Naive thymus-derived CD4-positive, alpha-beta T cell (primary cell): ENCODE measurements around the gene ALOX15. TPM values are rescaled to one million over a fixed set of nuclear protein-coding genes. Genes with fewer than 3 reads are reported as not detected.

ENCODE experiments used
- ATAC-seq: fragments of 150-1000 bp; cut with Tn5 transposase; 2 replicates; pipeline ENCODE4 v1.10.0; 2021; ENCODE audit warnings: mild to moderate bottlenecking, moderate library complexity
- CTCF ChIA-PET: fragments of 350-600 bp; sonication (Branson Sonifier 250); formaldehyde crosslinking; loops from one replicate; lab custom pipeline; 2021; ENCODE audit warnings: antibody characterized with exemption; lab: Charles Lee
- POLR2A ChIA-PET: fragments of 350-600 bp; sonication (Branson Sonifier 250); formaldehyde crosslinking; loops from one replicate; lab custom pipeline; 2021; ENCODE audit warnings: antibody characterized with exemption, inconsistent platforms; lab: Charles Lee
- DNase-seq, 9 donors: peaks; one replicate each; pipeline versions ENCODE4 v3.0.0 to v3.0.0-alpha.2; 2020 to 2022; ENCODE audit warnings: mixed read lengths in 1 of 9
- H3K27ac ChIP-seq: one replicate; pipeline ENCODE4 v1.7.0; 2013; ENCODE audit warnings: mild to moderate bottlenecking, low read depth, low read length, moderate library complexity
- H3K27me3 ChIP-seq, 2 donors: one replicate each; pipeline ENCODE4 v1.7.0; 2013; ENCODE audit warnings: low read length in 2 of 2, mild to moderate bottlenecking in 2 of 2, moderate library complexity in 2 of 2; ENCODE audit not compliant: control insufficient read depth in 2 of 2, insufficient read depth in 2 of 2
- H3K36me3 ChIP-seq, 3 experiments: 1 replicate in 2 of 3; 2 replicates in 1 of 3; pipeline ENCODE4 v1.7.0; 2013; ENCODE audit warnings: low read length in 3 of 3, mild to moderate bottlenecking in 3 of 3, moderate library complexity in 1 of 3; ENCODE audit not compliant: insufficient read depth in 3 of 3, control insufficient read depth in 2 of 3
- H3K4me1 ChIP-seq, 2 donors: one replicate each; pipeline ENCODE4 v1.7.0; 2013; ENCODE audit warnings: low read length in 2 of 2, mild to moderate bottlenecking in 2 of 2, moderate library complexity in 1 of 2; ENCODE audit not compliant: control insufficient read depth in 2 of 2, insufficient read depth in 2 of 2
- H3K4me3 ChIP-seq: 2 replicates; pipeline ENCODE4 v1.7.0; 2013; ENCODE audit warnings: mild to moderate bottlenecking, low read length
- H3K9me3 ChIP-seq, 3 experiments: 1 replicate in 2 of 3; 2 replicates in 1 of 3; pipeline ENCODE4 v1.7.0; 2013; ENCODE audit warnings: low read length in 3 of 3; ENCODE audit not compliant: control insufficient read depth in 2 of 3
- H3K27ac Mint-ChIP-seq, 9 donors: one replicate each; pipeline ENCODE4 v1.8.0; 2020 to 2022; ENCODE audit warnings: mixed read lengths in 9 of 9, mild to moderate bottlenecking in 8 of 9, moderate library complexity in 5 of 9, inconsistent platforms in 2 of 9
- H3K27me3 Mint-ChIP-seq, 5 donors: one replicate each; pipeline ENCODE4 v1.8.0; 2021 to 2022; ENCODE audit warnings: mixed read lengths in 5 of 5, mild to moderate bottlenecking in 1 of 5
- H3K36me3 Mint-ChIP-seq, 5 donors: one replicate each; pipeline ENCODE4 v1.8.0; 2020 to 2022; ENCODE audit warnings: mixed read lengths in 5 of 5, mild to moderate bottlenecking in 3 of 5, inconsistent platforms in 1 of 5
- H3K4me1 Mint-ChIP-seq, 7 donors: one replicate each; pipeline ENCODE4 v1.8.0; 2020 to 2022; ENCODE audit warnings: mixed read lengths in 7 of 7, mild to moderate bottlenecking in 3 of 7, inconsistent platforms in 1 of 7
- H3K4me3 Mint-ChIP-seq, 10 donors: one replicate each; pipeline ENCODE4 v1.8.0; 2020 to 2022; ENCODE audit warnings: mild to moderate bottlenecking in 10 of 10, mixed read lengths in 10 of 10, moderate library complexity in 6 of 10, inconsistent platforms in 2 of 10
- H3K9me3 Mint-ChIP-seq, 11 donors: one replicate each; pipeline ENCODE4 v1.8.0; 2020 to 2022; ENCODE audit warnings: mixed read lengths in 11 of 11, mild to moderate bottlenecking in 4 of 11, inconsistent platforms in 1 of 11, moderate library complexity in 1 of 11
- intact Hi-C, 2 donors: fragments of 100-400 bp; cut with micrococcal nuclease; formaldehyde crosslinking; loops; one replicate each; pipeline ENCODE4 v1.15.1; 2023
- polyA plus RNA-seq, 2 donors: library from polyadenylated mRNA; unstranded; fragments of 300-500 nt; fragmentation: Illumina TruSeq; gene quantifications; one replicate each; pipeline ENCODE4 v1.2.3, GENCODE V29; 2021
- total RNA-seq, 6 experiments: library from RNA in 5 of 6; stranded (reverse) in 5 of 6; gene quantifications; 1 replicate in 5 of 6; 2 replicates in 1 of 6; pipeline ENCODE4 v1.2.3 and lab custom pipeline; 2021 to 2026

The ALOX15 gene
- total and polyA plus RNA-seq, 7 experiments from 2014 or later = 0.44 to 0.60 (median 0.50) TPM; not detected in 4

GRCh38 chr17:4676791-4677190 lies 35.3 kb upstream of the ALOX15 start:
- peaks cover 7 to 98% (median 26%) of the 10 kb centered on the region in 3 experiments for H3K36me3 ChIP-seq
- no peaks in the 10 kb centered on the region for H3K4me1 ChIP-seq
- peak overlapping the region in 2 of 9 donors; percentile 19 to 38 for H3K27ac Mint-ChIP-seq
- H3K27me3 ChIP-seq = no peaks in the 10 kb centered on the region
- no peak overlapping the region for H3K4me3 Mint-ChIP-seq
- DNase-seq = no peak
- no peak overlapping the region for H3K27ac ChIP-seq
- no peaks in the 10 kb centered on the region for H3K27me3 Mint-ChIP-seq
- H3K9me3 ChIP-seq = no peaks in the 10 kb centered on the region
- CTCF ChIA-PET = interaction anchor here (1.0 kb wide), 1 partner anchor 51 kb away, joined by 3 read pairs; no protein-coding TSS in a partner anchor
- POLR2A ChIA-PET = no interaction called here
- peaks cover 0 to 15% (median 0%) of the 10 kb centered on the region in 7 donors for H3K4me1 Mint-ChIP-seq
- intact Hi-C loops = no loop called here
- no peak for ATAC-seq
- H3K36me3 Mint-ChIP-seq = peaks cover 0 to 41% (median 12%) of the 10 kb centered on the region in 5 donors
- no peak overlapping the region for H3K4me3 ChIP-seq
- no peaks in the 10 kb centered on the region for H3K9me3 Mint-ChIP-seq

- no peak overlapping the region for H3K4me3 ChIP-seq
- DNase-seq (no peak), ATAC-seq (no peak)
- Mint-ChIP-seq H3K27ac (no peak overlapping the region), H3K27me3 (no peaks in the 10 kb centered on the region), H3K36me3 (peaks cover 5 to 47% (median 15%) of the 10 kb centered on the region in 5 donors), H3K4me3 (no peak overlapping the region), H3K4me1 (peaks cover 0 to 15% (median 0%) of the 10 kb centered on the region in 7 donors), H3K9me3 (no peaks in the 10 kb centered on the region)
- no peaks in the 10 kb centered on the region for H3K9me3 ChIP-seq
- intact Hi-C loops = no loop called here
- H3K27me3 ChIP-seq = no peaks in the 10 kb centered on the region
- no peak overlapping the region for H3K27ac ChIP-seq
- peaks cover 6 to 98% (median 26%) of the 10 kb centered on the region in 3 experiments for H3K36me3 ChIP-seq
- CTCF ChIA-PET = no interaction called here
- H3K4me1 ChIP-seq = no peaks in the 10 kb centered on the region
- POLR2A ChIA-PET = no interaction called here
Measured at GRCh38 chr17:4675791-4676190, 34.3 kb upstream of the ALOX15 start.

- H3K27me3 ChIP-seq = no peaks in the 10 kb centered on the region
- no peaks in the 10 kb centered on the region for H3K9me3 Mint-ChIP-seq
- H3K4me1 Mint-ChIP-seq = peaks cover 0 to 13% (median 0%) of the 10 kb centered on the region in 7 donors
- no peaks in the 10 kb centered on the region for H3K9me3 ChIP-seq
- CTCF ChIA-PET = no interaction called here
- no peak for DNase-seq
- no peak overlapping the region for H3K27ac ChIP-seq
- H3K27ac Mint-ChIP-seq = no peak overlapping the region
- intact Hi-C loops = no loop called here
- no peak for ATAC-seq
- no peak overlapping the region for H3K4me3 Mint-ChIP-seq
- peaks cover 5 to 41% (median 18%) of the 10 kb centered on the region in 5 donors for H3K36me3 Mint-ChIP-seq
- POLR2A ChIA-PET = no interaction called here
- H3K4me3 ChIP-seq = no peak overlapping the region
- no peaks in the 10 kb centered on the region for H3K27me3 Mint-ChIP-seq
- no peaks in the 10 kb centered on the region for H3K4me1 ChIP-seq
- H3K36me3 ChIP-seq = peaks cover 0 to 88% (median 21%) of the 10 kb centered on the region in 3 experiments
Measured at GRCh38 chr17:4674685-4674998, 33.2 kb upstream of the ALOX15 start.

DNA sequence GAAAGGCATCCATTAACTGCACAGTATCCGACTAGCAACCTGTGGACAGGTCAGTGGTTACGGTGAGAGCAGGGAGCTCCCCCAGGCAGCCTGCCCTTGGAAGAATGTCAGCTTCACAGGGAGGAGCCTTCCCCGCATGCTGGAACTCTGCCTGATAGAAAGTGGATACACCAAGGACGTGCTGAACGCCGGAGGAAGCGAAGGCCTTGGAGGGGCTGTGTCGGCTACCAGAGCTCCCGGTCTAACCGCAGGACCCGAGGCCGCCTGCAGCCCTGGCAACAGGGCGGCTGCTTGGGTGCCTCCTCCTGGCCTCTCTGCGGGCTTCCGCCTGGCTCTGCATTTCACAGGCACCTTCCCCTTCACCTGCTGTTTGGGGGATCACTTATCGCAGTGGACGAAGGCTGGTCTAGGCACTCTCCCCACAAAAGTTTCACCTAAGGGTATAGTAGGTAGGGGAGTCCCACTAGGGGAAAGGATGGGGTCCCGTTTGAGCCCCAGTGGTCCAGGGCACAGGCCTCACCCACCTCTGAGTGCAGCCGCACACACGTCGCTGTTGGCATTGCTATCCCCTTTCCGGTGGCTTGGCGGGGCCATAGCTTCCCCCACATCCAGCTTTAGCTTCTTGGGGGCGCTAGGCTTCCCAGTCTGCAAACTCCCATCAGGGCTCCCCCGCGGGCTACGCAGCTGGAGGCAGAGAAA lies 32.7 kb upstream of the ALOX15 start:
- H3K27me3 Mint-ChIP-seq = no peaks in the 10 kb centered on the region
- H3K4me1 ChIP-seq = no peaks in the 10 kb centered on the region
- CTCF ChIA-PET = no interaction called here
- H3K36me3 Mint-ChIP-seq = peaks cover 5 to 36% (median 19%) of the 10 kb centered on the region in 5 donors
- no peak for ATAC-seq
- POLR2A ChIA-PET = no interaction called here
- no peaks in the 10 kb centered on the region for H3K27me3 ChIP-seq
- peaks cover 0 to 8% (median 0%) of the 10 kb centered on the region in 7 donors for H3K4me1 Mint-ChIP-seq
- H3K4me3 Mint-ChIP-seq = no peak overlapping the region
- H3K27ac ChIP-seq = no peak overlapping the region
- H3K9me3 ChIP-seq = no peaks in the 10 kb centered on the region
- no peak for DNase-seq
- H3K36me3 ChIP-seq = peaks cover 0 to 83% (median 21%) of the 10 kb centered on the region in 3 experiments
- intact Hi-C loops = no loop called here
- H3K9me3 Mint-ChIP-seq = no peaks in the 10 kb centered on the region
- H3K4me3 ChIP-seq = no peak overlapping the region
- H3K27ac Mint-ChIP-seq = no peak overlapping the region

DNA sequence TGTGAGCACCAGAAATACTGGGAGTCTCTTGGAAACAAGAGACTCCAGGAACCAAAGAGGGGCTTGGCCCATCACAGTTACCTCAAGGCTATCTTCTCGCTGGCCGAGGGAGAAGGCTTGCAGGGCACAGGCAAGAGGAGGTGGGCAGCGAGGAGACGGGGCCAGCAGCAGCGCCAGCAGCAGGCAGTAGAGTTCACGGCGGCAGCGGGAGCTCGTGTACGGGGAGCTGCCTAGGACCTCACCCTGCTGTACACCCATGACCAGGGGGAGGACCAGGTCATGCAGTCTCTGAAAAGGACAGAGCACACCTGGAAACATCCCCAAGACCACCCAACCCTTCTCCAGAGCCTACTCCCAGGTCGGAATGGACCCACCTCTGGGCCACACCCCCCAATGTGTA lies 31.7 kb upstream of the ALOX15 start:
- Histone ChIP-seq H3K4me1 (no peaks in the 10 kb centered on the region), H3K27me3 (no peaks in the 10 kb centered on the region), H3K4me3 (no peak overlapping the region), H3K9me3 (no peaks in the 10 kb centered on the region), H3K36me3 (peaks cover 0 to 74% (median 21%) of the 10 kb centered on the region in 3 experiments), H3K27ac (no peak overlapping the region)
- CTCF ChIA-PET = no interaction called here
- intact Hi-C loops = no loop called here
- Mint-ChIP-seq H3K9me3 (no peaks in the 10 kb centered on the region), H3K27me3 (no peaks in the 10 kb centered on the region), H3K4me3 (no peak overlapping the region), H3K36me3 (peaks cover 5 to 36% (median 19%) of the 10 kb centered on the region in 5 donors), H3K27ac (peak overlapping the region in 1 of 9 donors; percentile 32), H3K4me1 (peaks cover 0 to 5% (median 0%) of the 10 kb centered on the region in 7 donors)
- DNase-seq = no peak
- ATAC-seq = no peak
- POLR2A ChIA-PET = no interaction called here

- no peak overlapping the region for H3K27ac ChIP-seq
- peak overlapping the region in 1 of 9 donors; percentile 56 for H3K27ac Mint-ChIP-seq
Measured at GRCh38 chr17:4672751-4673150, 31.3 kb upstream of the ALOX15 start.

More at GRCh38 chr17:4672751-4673150, 31.3 kb upstream of the ALOX15 start:
- H3K9me3 Mint-ChIP-seq = no peaks in the 10 kb centered on the region
- ChIA-PET POLR2A (no interaction called here), CTCF (no interaction called here)
- Histone ChIP-seq H3K36me3 (peaks cover 0 to 71% (median 21%) of the 10 kb centered on the region in 3 experiments), H3K4me1 (no peaks in the 10 kb centered on the region), H3K4me3 (no peak overlapping the region), H3K9me3 (no peaks in the 10 kb centered on the region), H3K27me3 (no peaks in the 10 kb centered on the region)
- H3K27me3 Mint-ChIP-seq = peaks cover 0 to 2% (median 0%) of the 10 kb centered on the region in 5 donors
- H3K4me3 Mint-ChIP-seq = no peak overlapping the region
- H3K4me1 Mint-ChIP-seq = peaks cover 0 to 5% (median 0%) of the 10 kb centered on the region in 7 donors
- ATAC-seq (no peak), DNase-seq (no peak)
- intact Hi-C loops = no loop called here
- H3K36me3 Mint-ChIP-seq = peaks cover 5 to 36% (median 19%) of the 10 kb centered on the region in 5 donors
